GM12878 (cell line): ENCODE results near the gene NUP50. TPM values are rescaled to one million over a fixed set of nuclear protein-coding genes. Genes with fewer than 3 reads are reported as not detected.

Experiments used
- ATAC-seq: fragments of 200-7000 bp; cut with Tn5 transposase; 3 replicates; pipeline ENCODE4 v1.9.1; 2020; ENCODE audit warnings: mild to moderate bottlenecking, moderate library complexity
- BruUV-seq: library from RNA; stranded (reverse); fragments of 400-500 nt; replicated peaks from 2 replicates; lab custom pipeline; 2021; lab: Mats Ljungman, UMichigan
- CTCF ChIA-PET: fragments of 300-600 bp; sonication (Branson Sonifier 250); formaldehyde crosslinking; extraction: SDS; loops from one replicate; lab custom pipeline; 2021; ENCODE audit warnings: inconsistent platforms; lab: Yijun Ruan, JAX
- POLR2A ChIA-PET: fragments of 350-600 bp; formaldehyde crosslinking; extraction: SDS; loops from one replicate; lab custom pipeline; 2021; ENCODE audit warnings: inconsistent platforms; lab: Charles Lee
- RAD21 ChIA-PET: fragments of 300-600 bp; sonication (Branson Sonifier 250); formaldehyde crosslinking; loops from one replicate; lab custom pipeline; 2023; ENCODE audit warnings: antibody characterized with exemption; ENCODE audit not compliant: unreplicated experiment; lab: Charles Lee
- SMC1A ChIA-PET: fragments of 300-600 bp; sonication (Branson Sonifier 250); formaldehyde crosslinking; loops from one replicate; lab custom pipeline; 2023; ENCODE audit not compliant: unreplicated experiment, uncharacterized antibody; lab: Charles Lee
- DNase-seq: peaks from one replicate; pipeline ENCODE4 v3.0.0-alpha.2; 2011; ENCODE audit warnings: low read depth, low spot score
- FAIRE-seq: peaks from 3 replicates; lab custom pipeline; 2011; peaks lifted over from hg19 to GRCh38; lab: Jason Lieb, UNC
- H2AFZ ChIP-seq: 2 replicates; pipeline ENCODE4 v1.6.0; 2011; ENCODE audit warnings: low read depth, low read length, control low read depth; ENCODE audit not compliant: control insufficient read depth
- H3K27ac ChIP-seq: 2 replicates; pipeline ENCODE4 v1.5.1; 2011; ENCODE audit warnings: control low read depth; ENCODE audit not compliant: control insufficient read depth, insufficient read depth
- H3K27me3 ChIP-seq, 2 experiments: replicated peaks in 1 of 2; 2 replicates each; pipeline versions ENCODE4 v1.6.0 to v1.6.1; 2011; ENCODE audit warnings: low read length in 1 of 2; ENCODE audit not compliant: control insufficient read depth in 2 of 2, insufficient read depth in 2 of 2
- H3K36me3 ChIP-seq, 2 experiments: 2 replicates each; pipeline ENCODE4 v1.5.1; 2011; ENCODE audit warnings: low read length in 1 of 2; ENCODE audit not compliant: control insufficient read depth in 2 of 2, insufficient read depth in 2 of 2
- H3K4me1 ChIP-seq: 2 replicates; pipeline ENCODE4 v1.6.1; 2011; ENCODE audit warnings: mild to moderate bottlenecking, low read length, moderate library complexity, mixed read lengths; ENCODE audit not compliant: control insufficient read depth, insufficient read depth
- H3K4me2 ChIP-seq: 2 replicates; pipeline ENCODE4 v1.6.0; 2011; ENCODE audit warnings: control low read depth; ENCODE audit not compliant: control insufficient read depth, insufficient read depth
- H3K4me3 ChIP-seq: fragments of 200-600 bp; sonication (generic); 2 replicates; pipeline ENCODE4 v1.5.1; 2016
- H3K79me2 ChIP-seq: 2 replicates; pipeline ENCODE4 v1.6.0; 2011; ENCODE audit warnings: low read length; ENCODE audit not compliant: control insufficient read depth, insufficient read depth
- H3K9ac ChIP-seq: 2 replicates; pipeline ENCODE4 v1.8.0; 2011; ENCODE audit warnings: low read length, control low read depth, mixed read lengths; ENCODE audit not compliant: control insufficient read depth, insufficient read depth
- H3K9me3 ChIP-seq: replicated peaks from 3 replicates; pipeline ENCODE4 v1.5.1; 2011; ENCODE audit warnings: mild to moderate bottlenecking, low read length; ENCODE audit not compliant: control insufficient read depth, insufficient read depth
- H4K20me1 ChIP-seq: 2 replicates; pipeline ENCODE4 v1.6.0; 2011; ENCODE audit not compliant: control insufficient read depth, insufficient read depth
- CBX3 ChIP-seq: fragments of 200-600 bp; sonication (generic); IDR thresholded peaks from 2 replicates; pipeline ENCODE4 v1.6.1; 2016; ENCODE audit warnings: low read depth, borderline replicate concordance
- E4F1 ChIP-seq: fragments of 450-650 bp; IDR thresholded peaks from 2 replicates; pipeline ENCODE4 v1.6.1; 2018; ENCODE audit warnings: borderline replicate concordance, mild to moderate bottlenecking; ENCODE audit not compliant: partially characterized antibody
- EGR1 ChIP-seq, 2 experiments: IDR thresholded peaks; 1 replicate in 1 of 2; 2 replicates in 1 of 2; pipeline ENCODE4 v1.6.1; 2011 to 2012; ENCODE audit warnings: low read depth in 2 of 2, low read length in 2 of 2, borderline replicate concordance in 1 of 2, mild to moderate bottlenecking in 1 of 2, moderate library complexity in 1 of 2
- EZH2 ChIP-seq: IDR thresholded peaks from 2 replicates; pipeline ENCODE4 v1.6.1; 2012; ENCODE audit warnings: low read depth, mild to moderate bottlenecking, control low read depth, inconsistent platforms, low read length, borderline replicate concordance; ENCODE audit not compliant: control insufficient read depth
- IRF5 ChIP-seq: fragments of 450-650 bp; IDR thresholded peaks from 2 replicates; pipeline ENCODE4 v1.6.1; 2017; ENCODE audit warnings: borderline replicate concordance
- LARP7 ChIP-seq: fragments of 450-650 bp; IDR thresholded peaks from 2 replicates; pipeline ENCODE4 v1.6.1; 2017; ENCODE audit warnings: mild to moderate bottlenecking
- RB1 ChIP-seq: fragments of 450-650 bp; formaldehyde crosslinking; IDR thresholded peaks from 2 replicates; pipeline ENCODE4 v1.6.1; 2017; ENCODE audit warnings: mild to moderate bottlenecking, borderline replicate concordance
- RUNX3 ChIP-seq: IDR thresholded peaks from 2 replicates; pipeline ENCODE4 v1.6.1; 2012; ENCODE audit warnings: low read length, inconsistent platforms
- SREBF2 ChIP-seq: IDR thresholded peaks from 2 replicates; pipeline ENCODE4 v1.6.1; 2012; ENCODE audit warnings: mild to moderate bottlenecking, low read length
- ZBTB11 ChIP-seq: fragments of 450-650 bp; formaldehyde crosslinking; IDR thresholded peaks from 2 replicates; pipeline ENCODE4 v1.5.0; 2022; ENCODE audit warnings: mild to moderate bottlenecking, missing genetic modification characterization
- ZNF207 ChIP-seq: fragments of 450-650 bp; IDR thresholded peaks from 2 replicates; pipeline ENCODE4 v1.6.1; 2014; ENCODE audit warnings: antibody characterized with exemption, mild to moderate bottlenecking, borderline replicate concordance
- WGBS: methylation state at CpG from one replicate; pipeline ENCODE4 v1.1.6; 2016; ENCODE audit warnings: low lambda C conversion rate; ENCODE audit not compliant: insufficient replicate concordance, insufficient coverage; ENCODE audit errors: missing lambda C conversion rate; 5-methylcytosine and 5-hydroxymethylcytosine counted together
- in situ Hi-C: fragments of 300-500 bp; cut with MboI; formaldehyde crosslinking; loops from 9 replicates; pipeline ENCODE4 v1.14.3; 2018; ENCODE audit warnings: mixed read lengths
- intact Hi-C: fragments of 100-400 bp; cut with micrococcal nuclease; formaldehyde crosslinking; loops from one replicate; pipeline ENCODE4 v1.14.2; 2022; ENCODE audit not compliant: unreplicated experiment
- polyA plus RNA-seq, 11 experiments: library from polyadenylated mRNA; depleted of rRNA in 4 of 11; unstranded in 6 of 11; stranded (reverse) in 5 of 11; fragments of >200 nt; fragmentation: Nextera tagmentation in 4 of 11; fragmentation: Illumina TruSeq in 1 of 11; extraction: Ambion mirVana in 4 of 11; extraction: Trizol in 1 of 11; gene quantifications; 1 replicate in 1 of 11; 2 replicates in 10 of 11; pipeline versions ENCODE4 v1.2.1 to v1.2.3, GENCODE V29; 2011 to 2016; ENCODE audit warnings: inconsistent platforms in 2 of 11, missing spikeins in 2 of 11, low read depth in 1 of 11
- total RNA-seq, 4 experiments: library from RNA; depleted of rRNA in 3 of 4; stranded (reverse); fragments of >200 nt in 3 of 4; fragmentation: Illumina TruSeq in 1 of 4; extraction: Trizol in 1 of 4; gene quantifications; 2 replicates each; pipeline versions ENCODE4 v1.2.1 to v1.2.3, GENCODE V29; 2013 to 2021

The NUP50 gene
- total and polyA plus RNA-seq, 10 of the 15 experiments (the other 5 are each of a cell fraction or from before 2014, with no cell fraction given): 36.8 to 125 (median 78.8) TPM

- ATAC-seq: peak; percentile 53
Observed at GRCh38 chr22:45212992-45213751, 49.4 kb downstream of the NUP50 start.

More at GRCh38 chr22:45212992-45213751, 49.4 kb downstream of the NUP50 start:
- Histone ChIP-seq H3K4me3 (no peak overlapping the region), H3K9me3 (no peaks in the 10 kb centered on the region), H2AFZ (no peak overlapping the region), H3K79me2 (peaks cover 26% of the 10 kb centered on the region), H3K9ac (no peak overlapping the region; the same call in 1 of the 2 replicates), H3K36me3 (peaks cover 2 to 15% of the 10 kb centered on the region in 2 experiments; a peak in 3 of 4 replicates), H3K27me3 (no peaks in the 10 kb centered on the region), H3K4me1 (peaks cover 15% of the 10 kb centered on the region), H3K27ac (no peak overlapping the region), H3K4me2 (no peak overlapping the region), H4K20me1 (no peaks in the 10 kb centered on the region; the same call in 1 of the 2 replicates)
- SMC1A ChIA-PET: no interaction called here
- FAIRE-seq (no peak), DNase-seq (no peak)
- POLR2A ChIA-PET: no interaction called here
- no TSS peak for BruUV-seq
- CTCF ChIA-PET: no interaction called here
- WGBS: 76% methylated on average over 22 of the region's 22 CpGs
- in situ Hi-C loops: no loop called here
- TF ChIP-seq ZBTB11 (CRISPR knock-in tag) (no peak), SREBF2 (no peak), LARP7 (no peak), RUNX3 (no peak), IRF5 (no peak), ZNF207 (no peak), EZH2 (no peak), CBX3 (no peak), E4F1 (no peak), EGR1 (IDR thresholded peaks at IDR 0.05; ENCODE audit: borderline replicate concordance in 1 of 2, low read depth in 2 of 2, low read length in 2 of 2) (no peak), RB1 (no peak)
- RAD21 ChIA-PET: no interaction called here
- intact Hi-C loops: no loop called here
